Right lobe of liver (tissue), 6 donors: ENCODE measurements around the gene BIN1. TPM values are rescaled to one million over a fixed set of nuclear protein-coding genes. Genes with fewer than 3 reads are reported as not detected.

Experiments used
- ATAC-seq, 4 donors: fragments of 200-7000 bp; cut with Tn5 transposase; one replicate each; pipeline ENCODE4 v1.9.1; 2020; ENCODE audit warnings: mild to moderate bottlenecking in 4 of 4, moderate library complexity in 4 of 4
- DNase-seq, 3 donors: peaks; one replicate each; pipeline ENCODE4 v3.0.0-alpha.2; 2020
- H3K27ac ChIP-seq, 3 donors: fragments of 200-600 bp; one replicate each; pipeline ENCODE4 v1.8.0; 2022
- H3K27me3 ChIP-seq, 2 donors: fragments of 200-600 bp; one replicate each; pipeline ENCODE4 v1.8.0; 2022
- H3K36me3 ChIP-seq, 4 donors: fragments of 200-600 bp; sonication (generic) in 1 of 4; one replicate each; pipeline versions ENCODE4 v1.5.1 to v1.8.0; 2017 to 2022; ENCODE audit warnings: control low read depth in 1 of 4
- H3K4me1 ChIP-seq, 4 donors: fragments of 200-600 bp; sonication (generic) in 1 of 4; one replicate each; pipeline versions ENCODE4 v1.5.1 to v1.8.0; 2017 to 2022; ENCODE audit warnings: control low read depth in 1 of 4
- H3K4me3 ChIP-seq, 3 donors: fragments of 200-600 bp; one replicate each; pipeline ENCODE4 v1.8.0; 2022
- H3K9me3 ChIP-seq, 4 donors: fragments of 200-600 bp; sonication (generic) in 1 of 4; one replicate each; pipeline versions ENCODE4 v1.5.1 to v1.8.0; 2017 to 2022; ENCODE audit warnings: control low read depth in 1 of 4
- CTCF ChIP-seq, 4 donors: fragments of 200-600 bp in 3 of 4; fragments of 450-650 bp in 1 of 4; IDR thresholded peaks; one replicate each; pipeline versions ENCODE4 v1.5.1 to v1.8.0; 2016 to 2022; ENCODE audit warnings: antibody characterized with exemption in 4 of 4, mild to moderate bottlenecking in 2 of 4
- POLR2A ChIP-seq: fragments of 450-650 bp; IDR thresholded peaks from one replicate; pipeline ENCODE4 v1.6.1; 2017; ENCODE audit warnings: antibody characterized with exemption, mild to moderate bottlenecking
- WGBS: methylation state at CpG from one replicate; pipeline ENCODE4 v1.1.6; 2018; ENCODE audit warnings: low coverage, low lambda C conversion rate; ENCODE audit not compliant: insufficient coverage; ENCODE audit errors: missing lambda C conversion rate; 5-methylcytosine and 5-hydroxymethylcytosine counted together
- intact Hi-C, 2 donors: fragments of 100-400 bp; cut with DNase I; formaldehyde crosslinking; loops; one replicate each; pipeline versions ENCODE4 v1.11.2 to v1.14.1; 2022
- total RNA-seq, 6 experiments: library from RNA; depleted of rRNA in 2 of 6; stranded (reverse); fragments of >200 nt in 2 of 6; fragmentation: NEBNext Ultra II Directional in 3 of 6; extraction: Animal tissue kit (Norgen Biotek cat#: 25700) in 3 of 6; gene quantifications; one replicate each; pipeline versions ENCODE4 v1.1.0 to v1.2.4, GENCODE V29; 2016 to 2023
- donor health status: DM: no; HTN: yes; CAD: no.
- donor health status: DM: no; HTN: no; CAD: no.
- donor health status: DM: no; HTN: no; CAD: no.
- donor health status: DM: no; HTN: yes; CAD: no.
- donor health status: DM: no; HTN: yes; CAD: no.

Gene BIN1
- total RNA-seq, 6 experiments from 2014 or later, result 20.4 to 30.8 (median 26.3) TPM

- ATAC-seq (no peak), DNase-seq (no peak)
- Histone ChIP-seq H3K27ac (no peak overlapping the region), H3K9me3 (no peaks in the 10 kb centered on the region), H3K4me1 (peaks cover 0 to 11% (median 4%) of the 10 kb centered on the region in 4 donors), H3K4me3 (no peak overlapping the region), H3K27me3 (no peaks in the 10 kb centered on the region), H3K36me3 (no peaks in the 10 kb centered on the region)
- intact Hi-C loops, result no loop called here
- WGBS, result 88% methylated on average over 7 of the region's 14 CpGs
- TF ChIP-seq CTCF (IDR thresholded peaks at IDR 0.05) (no peak), POLR2A (no peak)
Observed at GRCh38 chr2:127039387-127040031, 67.4 kb downstream of the BIN1 start.

GRCh38 chr2:127037476-127037875 is 69.5 kb downstream of the BIN1 start:
- ATAC-seq (no peak), DNase-seq (no peak)
- H3K27ac ChIP-seq, result no peak overlapping the region

GRCh38 chr2:127034883-127035611 is 71.9 kb downstream of the BIN1 start:
- TF ChIP-seq CTCF (IDR thresholded peaks at IDR 0.05), result peak; percentile 5 to 32 (median 18)
- TF ChIP-seq POLR2A, result no peak
- DNase-seq (no peak), ATAC-seq (peak; percentile 91 to 97 (median 93))
- Histone ChIP-seq H3K36me3 (no peaks in the 10 kb centered on the region), H3K4me1 (peaks cover 0 to 14% (median 6%) of the 10 kb centered on the region in 4 donors), H3K9me3 (no peaks in the 10 kb centered on the region), H3K4me3 (no peak overlapping the region), H3K27me3 (no peaks in the 10 kb centered on the region), H3K27ac (peak overlapping the region in 2 of 3 donors; percentile 38)
- intact Hi-C loops, result no loop called here
- 32% methylated on average over 9 of the region's 11 CpGs for WGBS

More at GRCh38 chr2:127037476-127037875, 69.5 kb downstream of the BIN1 start:
- TF ChIP-seq CTCF (IDR thresholded peaks at IDR 0.05) (no peak), POLR2A (no peak)
- intact Hi-C loops, result no loop called here
- Histone ChIP-seq H3K27me3 (no peaks in the 10 kb centered on the region), H3K4me3 (no peak overlapping the region), H3K4me1 (peaks cover 0 to 14% (median 6%) of the 10 kb centered on the region in 4 donors), H3K36me3 (no peaks in the 10 kb centered on the region), H3K9me3 (no peaks in the 10 kb centered on the region)

- Histone ChIP-seq H3K36me3 (no peaks in the 10 kb centered on the region), H3K4me1 (peaks cover 0 to 14% (median 6%) of the 10 kb centered on the region in 4 donors), H3K9me3 (no peaks in the 10 kb centered on the region), H3K4me3 (no peak overlapping the region), H3K27me3 (no peaks in the 10 kb centered on the region), H3K27ac (peak overlapping the region in 1 of 3 donors; percentile 38)
- DNase-seq, result no peak
- no CpG with 5 or more reads among the region's 6 CpGs for WGBS
- intact Hi-C loops, result no loop called here
- TF ChIP-seq CTCF (IDR thresholded peaks at IDR 0.05) (no peak), POLR2A (no peak)
- ATAC-seq, result no peak
Observed at GRCh38 chr2:127034051-127034450, 72.9 kb downstream of the BIN1 start.
